Erythroblast (primary cell): ENCODE results near the gene NEGR1.
"Not testable (repeated sequence)": the region's sequence is repeated elsewhere in the genome, so short reads cannot be mapped to it uniquely, and the experiment has no call there.

Source experiments
- GATA1 ChIP-seq: IDR thresholded peaks from 2 replicates; pipeline ENCODE4 v1.6.1; 2011; ENCODE audit warnings: low read depth, mild to moderate bottlenecking, control low read depth, low read length, moderate library complexity
- POLR2A ChIP-seq: IDR thresholded peaks from 2 replicates; pipeline ENCODE4 v1.6.1; 2011; ENCODE audit warnings: mild to moderate bottlenecking, low read length

- not testable (repeated sequence) for TF ChIP-seq POLR2A, GATA1
Measured at GRCh38 chr1:71888166-71888565, 394.2 kb downstream of the NEGR1 start.
